SK-N-SH (cell line): ENCODE data around the gene ADPRHL1. TPM values are rescaled to one million over a fixed set of nuclear protein-coding genes. Genes with fewer than 3 reads are reported as not detected.

Experiments used
- CTCF ChIA-PET: fragments of 300-600, 350-600 bp; formaldehyde crosslinking; extraction: SDS; loops from one replicate; lab custom pipeline; 2021; lab: Yijun Ruan, JAX
- POLR2A ChIA-PET: fragments of 350-600 bp; sonication (Branson Sonifier 250); formaldehyde crosslinking; extraction: SDS; loops from one replicate; lab custom pipeline; 2020; ENCODE audit warnings: antibody characterized with exemption, inconsistent platforms; lab: Yijun Ruan, JAX
- DNase-seq: peaks from one replicate; pipeline ENCODE4 v3.0.0; 2012
- H2AFZ ChIP-seq: fragments of 200-600 bp; sonication (generic); 2 replicates; pipeline ENCODE4 v1.8.1; 2016; ENCODE audit warnings: antibody characterized with exemption, mild to moderate bottlenecking, low read depth
- H3F3A ChIP-seq: fragments of 200-600 bp; sonication (generic); replicated peaks from 2 replicates; pipeline ENCODE3; 2016; ENCODE audit warnings: antibody characterized with exemption, mild to moderate bottlenecking; ENCODE audit not compliant: insufficient read depth
- H3K27ac ChIP-seq, 2 experiments: fragments of 200-500 bp in 1 of 2; fragments of 200-600 bp in 1 of 2; sonication (Bioruptor generic) in 1 of 2; sonication (generic), shearing (Covaris generic) in 1 of 2; 2 replicates each; pipeline versions ENCODE4 v1.5.1 to v1.6.1; 2014 to 2016; ENCODE audit warnings: low read depth in 2 of 2, inconsistent platforms in 1 of 2, low read length in 1 of 2, mild to moderate bottlenecking in 1 of 2, mixed read lengths in 1 of 2
- H3K27me3 ChIP-seq: fragments of 200-600 bp; sonication (generic), shearing (Covaris generic); 2 replicates; pipeline ENCODE4 v1.6.1; 2016; ENCODE audit warnings: mixed run types; ENCODE audit not compliant: insufficient read depth
- H3K36me3 ChIP-seq, 2 experiments: fragments of 200-500 bp in 1 of 2; fragments of 200-600 bp in 1 of 2; sonication (Bioruptor generic) in 1 of 2; sonication (generic) in 1 of 2; replicated peaks in 1 of 2; 2 replicates each; pipeline versions ENCODE3 to v1.5.1; 2014 to 2016; ENCODE audit warnings: low read length in 1 of 2, mild to moderate bottlenecking in 1 of 2; ENCODE audit not compliant: insufficient read depth in 2 of 2, control insufficient read depth in 1 of 2
- H3K4me1 ChIP-seq, 2 experiments: fragments of 200-500 bp in 1 of 2; fragments of 200-600 bp in 1 of 2; sonication (Bioruptor generic) in 1 of 2; sonication (generic), shearing (Covaris generic) in 1 of 2; 2 replicates each; pipeline versions ENCODE4 v1.5.1 to v1.6.1; 2014 to 2016; ENCODE audit warnings: low read depth in 1 of 2, low read length in 1 of 2, mixed run types in 1 of 2; ENCODE audit not compliant: insufficient read depth in 2 of 2, control insufficient read depth in 1 of 2
- H3K4me2 ChIP-seq: fragments of 200-600 bp; sonication (generic), shearing (Covaris generic); 2 replicates; pipeline ENCODE4 v1.6.1; 2017; ENCODE audit warnings: mixed run types
- H3K4me3 ChIP-seq, 2 experiments: fragments of 200-500 bp in 1 of 2; fragments of 200-600 bp in 1 of 2; sonication (Bioruptor generic) in 1 of 2; sonication (generic), shearing (Covaris generic) in 1 of 2; 2 replicates each; pipeline versions ENCODE4 v1.5.1 to v1.8.1; 2014 to 2016; ENCODE audit warnings: low read depth in 2 of 2, inconsistent platforms in 1 of 2, low read length in 1 of 2, mild to moderate bottlenecking in 1 of 2, mixed read lengths in 1 of 2, moderate library complexity in 1 of 2
- H3K79me2 ChIP-seq: fragments of 200-600 bp; sonication (generic); 2 replicates; pipeline ENCODE4 v1.8.1; 2017; ENCODE audit warnings: mild to moderate bottlenecking; ENCODE audit not compliant: insufficient read depth
- H3K9ac ChIP-seq: fragments of 200-600 bp; sonication (generic); 2 replicates; pipeline ENCODE4 v1.6.1; 2017; ENCODE audit warnings: mixed run types
- H3K9me2 ChIP-seq: fragments of 200-600 bp; sonication (generic); 2 replicates; pipeline ENCODE4 v1.6.1; 2017; ENCODE audit warnings: mixed run types
- H3K9me3 ChIP-seq: fragments of 200-600 bp; sonication (generic); 2 replicates; pipeline ENCODE4 v1.6.1; 2017; ENCODE audit warnings: mixed run types, mild to moderate bottlenecking, moderate library complexity
- H4K20me1 ChIP-seq: fragments of 200-600 bp; sonication (generic); 2 replicates; pipeline ENCODE4 v1.6.1; 2017; ENCODE audit warnings: mild to moderate bottlenecking, mixed run types; ENCODE audit not compliant: insufficient read depth
- ELF1 ChIP-seq: IDR thresholded peaks from 2 replicates; pipeline ENCODE4 v1.4.0; 2012
- EP300 ChIP-seq, 2 experiments: IDR thresholded peaks; 2 replicates each; pipeline versions ENCODE4 v1.4.0 to v1.6.1; 2012; ENCODE audit warnings: borderline replicate concordance in 1 of 2, low read depth in 1 of 2, low read length in 1 of 2
- FOSL2 ChIP-seq: IDR thresholded peaks from 2 replicates; pipeline ENCODE4 v1.4.0; 2012; ENCODE audit warnings: low read depth, mild to moderate bottlenecking, moderate library complexity, borderline replicate concordance
- FOXM1 ChIP-seq: IDR thresholded peaks from 2 replicates; pipeline ENCODE4 v1.4.0; 2012; ENCODE audit warnings: low read depth, mild to moderate bottlenecking
- GABPA ChIP-seq: IDR thresholded peaks from 2 replicates; pipeline ENCODE4 v1.4.0; 2012; ENCODE audit warnings: low read depth, mild to moderate bottlenecking
- GATA2 ChIP-seq: sonication (generic); formaldehyde crosslinking; IDR thresholded peaks from 2 replicates; pipeline ENCODE4 v1.5.0; 2020; ENCODE audit warnings: mild to moderate bottlenecking, missing genetic modification reagents
- JUND ChIP-seq: IDR thresholded peaks from 2 replicates; pipeline ENCODE4 v1.4.0; 2012
- MXI1 ChIP-seq: IDR thresholded peaks from 2 replicates; pipeline ENCODE4 v1.6.1; 2012; ENCODE audit warnings: mild to moderate bottlenecking, low read depth, low read length, improper control_type of control experiment
- POLR2AphosphoS5 ChIP-seq: IDR thresholded peaks from 2 replicates; pipeline ENCODE4 v1.6.1; 2012; ENCODE audit warnings: low read depth, low read length
- RCOR1 ChIP-seq: fragments of 150-350 bp; IDR thresholded peaks from 2 replicates; pipeline ENCODE4 v1.6.1; 2017; ENCODE audit warnings: antibody characterized with exemption, low read length
- RXRA ChIP-seq: IDR thresholded peaks from 2 replicates; pipeline ENCODE4 v1.4.0; 2012; ENCODE audit warnings: low read depth, mild to moderate bottlenecking, borderline replicate concordance
- SIN3A ChIP-seq: IDR thresholded peaks from 2 replicates; pipeline ENCODE4 v1.6.1; 2012; ENCODE audit warnings: low read depth, mild to moderate bottlenecking, low read length, moderate library complexity, borderline replicate concordance
- SMC3 ChIP-seq: IDR thresholded peaks from 2 replicates; pipeline ENCODE4 v1.6.1; 2012; ENCODE audit warnings: low read depth, low read length, improper control_type of control experiment
- TEAD4 ChIP-seq: IDR thresholded peaks from 2 replicates; pipeline ENCODE4 v1.4.0; 2012; ENCODE audit warnings: mild to moderate bottlenecking, borderline replicate concordance; ENCODE audit not compliant: insufficient read depth
- YY1 ChIP-seq: IDR thresholded peaks from 2 replicates; pipeline ENCODE4 v1.4.0; 2012; ENCODE audit warnings: low read depth, mild to moderate bottlenecking
- WGBS: methylation state at CpG from one replicate; pipeline ENCODE4 v1.1.6; 2017; ENCODE audit warnings: low lambda C conversion rate; 5-methylcytosine and 5-hydroxymethylcytosine counted together
- polyA plus RNA-seq, 3 experiments: library from polyadenylated mRNA; depleted of rRNA; stranded (reverse); fragments of >200 nt; gene quantifications; 2 replicates each; pipeline ENCODE4 v1.2.3, GENCODE V29; 2012
- TF ChIP-seq, protein P1 (sequence below): IDR thresholded peaks from 2 replicates; pipeline ENCODE4 v1.4.0; 2012; ENCODE audit warnings: low read depth, borderline replicate concordance
- TF ChIP-seq, protein P2 (sequence below): IDR thresholded peaks from 2 replicates; pipeline ENCODE4 v1.4.0; 2012; ENCODE audit warnings: low read depth
- TF ChIP-seq, protein P3 (sequence below): IDR thresholded peaks from 2 replicates; pipeline ENCODE4 v1.4.0; 2012; ENCODE audit warnings: low read depth, borderline replicate concordance
- TF ChIP-seq, protein P4 (sequence below): fragments of 150-350 bp; IDR thresholded peaks from 2 replicates; pipeline ENCODE4 v1.6.1; 2016; ENCODE audit warnings: mild to moderate bottlenecking, low read depth, low read length

Gene ADPRHL1
- polyA plus RNA-seq, 1 of the 3 experiments (the other 2 are of a cell fraction): 1.0 TPM

DNA sequence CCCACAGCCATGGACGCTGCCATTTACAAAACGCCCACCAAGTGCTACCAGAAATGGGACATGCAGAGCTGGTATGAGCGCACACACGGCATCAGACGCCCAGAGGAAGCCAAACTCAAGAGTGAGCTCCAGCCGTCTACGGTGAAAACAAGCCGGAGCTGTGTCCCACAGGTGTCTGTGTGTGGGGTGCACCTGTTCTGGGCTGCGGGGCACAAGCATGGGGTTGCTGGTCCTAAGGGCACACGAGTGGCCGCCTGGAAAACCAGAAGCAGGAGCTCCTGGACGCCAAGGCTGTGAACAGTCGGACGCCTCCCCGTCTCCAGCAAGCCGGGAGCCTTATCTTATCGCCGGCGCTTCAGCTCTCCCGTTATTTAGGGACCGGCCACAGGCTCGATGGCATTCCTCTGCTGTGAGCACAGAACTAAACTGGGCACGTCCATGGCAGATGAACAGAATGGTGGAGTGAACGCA lies 1.3 kb downstream of the ADPRHL1 start:
- H3K79me2 ChIP-seq: no peaks in the 10 kb centered on the region
- no peaks in the 10 kb centered on the region for H4K20me1 ChIP-seq
- H3K9me3 ChIP-seq: no peaks in the 10 kb centered on the region
- no peaks in the 10 kb centered on the region for H3K27me3 ChIP-seq
- H3K27ac ChIP-seq: no peak overlapping the region
- H3K4me2 ChIP-seq: no peak overlapping the region
- WGBS: 97% methylated on average over 11 of the region's 24 CpGs
- ChIA-PET CTCF (interaction anchor here (0.9 to 9.0 kb wide), 10 partner anchors 16 to 512 kb away, joined by 3 to 128 read pairs (median 4); no protein-coding TSS in a partner anchor), POLR2A (no interaction called here)
- H3F3A ChIP-seq: no peaks in the 10 kb centered on the region
- peaks cover 0 to 16% of the 10 kb centered on the region in 2 experiments; a peak in 2 of 4 replicates for H3K4me1 ChIP-seq
- no peak for DNase-seq
- H2AFZ ChIP-seq: no peak overlapping the region
- peaks cover 15 to 35% of the 10 kb centered on the region in 2 experiments for H3K36me3 ChIP-seq
- H3K9me2 ChIP-seq: no peaks in the 10 kb centered on the region
- no peak overlapping the region for H3K9ac ChIP-seq
- H3K4me3 ChIP-seq: no peak overlapping the region
- no peak for TF ChIP-seq POLR2AphosphoS5
- no peak for TF ChIP-seq JUND
- TF ChIP-seq, protein P1, sequence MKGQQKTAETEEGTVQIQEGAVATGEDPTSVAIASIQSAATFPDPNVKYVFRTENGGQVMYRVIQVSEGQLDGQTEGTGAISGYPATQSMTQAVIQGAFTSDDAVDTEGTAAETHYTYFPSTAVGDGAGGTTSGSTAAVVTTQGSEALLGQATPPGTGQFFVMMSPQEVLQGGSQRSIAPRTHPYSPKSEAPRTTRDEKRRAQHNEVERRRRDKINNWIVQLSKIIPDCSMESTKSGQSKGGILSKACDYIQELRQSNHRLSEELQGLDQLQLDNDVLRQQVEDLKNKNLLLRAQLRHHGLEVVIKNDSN: no peak
- TF ChIP-seq FOSL2: no peak
- no peak for TF ChIP-seq YY1
- TF ChIP-seq, protein P2, sequence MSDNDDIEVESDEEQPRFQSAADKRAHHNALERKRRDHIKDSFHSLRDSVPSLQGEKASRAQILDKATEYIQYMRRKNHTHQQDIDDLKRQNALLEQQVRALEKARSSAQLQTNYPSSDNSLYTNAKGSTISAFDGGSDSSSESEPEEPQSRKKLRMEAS: no peak
- TF ChIP-seq ELF1: no peak
- no peak for TF ChIP-seq SMC3
- TF ChIP-seq RXRA: no peak
- no peak for TF ChIP-seq TEAD4
- TF ChIP-seq FOXM1: no peak
- TF ChIP-seq SIN3A: no peak
- no peak for TF ChIP-seq GATA2 (CRISPR knock-in tag)
- TF ChIP-seq, protein P3, sequence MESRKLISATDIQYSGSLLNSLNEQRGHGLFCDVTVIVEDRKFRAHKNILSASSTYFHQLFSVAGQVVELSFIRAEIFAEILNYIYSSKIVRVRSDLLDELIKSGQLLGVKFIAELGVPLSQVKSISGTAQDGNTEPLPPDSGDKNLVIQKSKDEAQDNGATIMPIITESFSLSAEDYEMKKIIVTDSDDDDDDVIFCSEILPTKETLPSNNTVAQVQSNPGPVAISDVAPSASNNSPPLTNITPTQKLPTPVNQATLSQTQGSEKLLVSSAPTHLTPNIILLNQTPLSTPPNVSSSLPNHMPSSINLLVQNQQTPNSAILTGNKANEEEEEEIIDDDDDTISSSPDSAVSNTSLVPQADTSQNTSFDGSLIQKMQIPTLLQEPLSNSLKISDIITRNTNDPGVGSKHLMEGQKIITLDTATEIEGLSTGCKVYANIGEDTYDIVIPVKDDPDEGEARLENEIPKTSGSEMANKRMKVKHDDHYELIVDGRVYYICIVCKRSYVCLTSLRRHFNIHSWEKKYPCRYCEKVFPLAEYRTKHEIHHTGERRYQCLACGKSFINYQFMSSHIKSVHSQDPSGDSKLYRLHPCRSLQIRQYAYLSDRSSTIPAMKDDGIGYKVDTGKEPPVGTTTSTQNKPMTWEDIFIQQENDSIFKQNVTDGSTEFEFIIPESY: no peak
- no peak for TF ChIP-seq RCOR1
- TF ChIP-seq, protein P4, sequence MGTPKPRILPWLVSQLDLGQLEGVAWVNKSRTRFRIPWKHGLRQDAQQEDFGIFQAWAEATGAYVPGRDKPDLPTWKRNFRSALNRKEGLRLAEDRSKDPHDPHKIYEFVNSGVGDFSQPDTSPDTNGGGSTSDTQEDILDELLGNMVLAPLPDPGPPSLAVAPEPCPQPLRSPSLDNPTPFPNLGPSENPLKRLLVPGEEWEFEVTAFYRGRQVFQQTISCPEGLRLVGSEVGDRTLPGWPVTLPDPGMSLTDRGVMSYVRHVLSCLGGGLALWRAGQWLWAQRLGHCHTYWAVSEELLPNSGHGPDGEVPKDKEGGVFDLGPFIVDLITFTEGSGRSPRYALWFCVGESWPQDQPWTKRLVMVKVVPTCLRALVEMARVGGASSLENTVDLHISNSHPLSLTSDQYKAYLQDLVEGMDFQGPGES: no peak
- TF ChIP-seq MXI1: no peak
- TF ChIP-seq GABPA: no peak
- TF ChIP-seq EP300 (IDR thresholded peaks at IDR 0.05; ENCODE audit: borderline replicate concordance in 1 of 2, low read depth in 1 of 2, low read length in 1 of 2): no peak
